GM12878 (cell line): ENCODE measurements around the gene N4BP2L1. TPM values are rescaled to one million over a fixed set of nuclear protein-coding genes. Genes with fewer than 3 reads are reported as not detected.

Source experiments
- HDAC2 ChIP-seq: fragments of 200-600 bp; sonication (generic); IDR thresholded peaks from 2 replicates; pipeline ENCODE4 v1.6.1; 2017
- SMARCA5 ChIP-seq: fragments of 450-650 bp; IDR thresholded peaks from 2 replicates; pipeline ENCODE4 v1.6.1; 2017; ENCODE audit warnings: mild to moderate bottlenecking
- SPI1 ChIP-seq: IDR thresholded peaks from 2 replicates; pipeline ENCODE4 v1.6.1; 2011; ENCODE audit warnings: low read depth, mild to moderate bottlenecking, low read length, moderate library complexity, borderline replicate concordance; ENCODE audit not compliant: insufficient read depth
- ZZZ3 ChIP-seq: IDR thresholded peaks from 2 replicates; pipeline ENCODE4 v1.6.1; 2011; ENCODE audit warnings: low read depth; ENCODE audit not compliant: control insufficient read depth, insufficient read length
- polyA plus RNA-seq, 11 experiments: library from polyadenylated mRNA; depleted of rRNA in 4 of 11; unstranded in 6 of 11; stranded (reverse) in 5 of 11; fragments of >200 nt; fragmentation: Nextera tagmentation in 4 of 11; fragmentation: Illumina TruSeq in 1 of 11; extraction: Ambion mirVana in 4 of 11; extraction: Trizol in 1 of 11; gene quantifications; 1 replicate in 1 of 11; 2 replicates in 10 of 11; pipeline versions ENCODE4 v1.2.1 to v1.2.3, GENCODE V29; 2011 to 2016; ENCODE audit warnings: inconsistent platforms in 2 of 11, missing spikeins in 2 of 11, low read depth in 1 of 11
- total RNA-seq, 4 experiments: library from RNA; depleted of rRNA in 3 of 4; stranded (reverse); fragments of >200 nt in 3 of 4; fragmentation: Illumina TruSeq in 1 of 4; extraction: Trizol in 1 of 4; gene quantifications; 2 replicates each; pipeline versions ENCODE4 v1.2.1 to v1.2.3, GENCODE V29; 2013 to 2021
- TF ChIP-seq, protein P1 (sequence below): fragments of 450-650 bp; IDR thresholded peaks from 2 replicates; pipeline ENCODE4 v1.6.1; 2017; ENCODE audit warnings: mild to moderate bottlenecking, low read depth, inconsistent platforms; ENCODE audit not compliant: poor library complexity, severe bottlenecking
- TF ChIP-seq, protein P2 (sequence below): fragments of 450-650 bp; IDR thresholded peaks from 2 replicates; pipeline ENCODE4 v1.6.1; 2017; ENCODE audit warnings: low read depth, mild to moderate bottlenecking, moderate library complexity
- TF ChIP-seq, protein P3 (sequence below): IDR thresholded peaks from 2 replicates; pipeline ENCODE4 v1.6.1; 2012; ENCODE audit warnings: low read depth, low read length, improper control_type of control experiment

N4BP2L1 gene
- total and polyA plus RNA-seq, 10 of the 15 experiments (the other 5 are each of a cell fraction or from before 2014, with no cell fraction given) = 3.3 to 42.5 (median 16.2) TPM

DNA sequence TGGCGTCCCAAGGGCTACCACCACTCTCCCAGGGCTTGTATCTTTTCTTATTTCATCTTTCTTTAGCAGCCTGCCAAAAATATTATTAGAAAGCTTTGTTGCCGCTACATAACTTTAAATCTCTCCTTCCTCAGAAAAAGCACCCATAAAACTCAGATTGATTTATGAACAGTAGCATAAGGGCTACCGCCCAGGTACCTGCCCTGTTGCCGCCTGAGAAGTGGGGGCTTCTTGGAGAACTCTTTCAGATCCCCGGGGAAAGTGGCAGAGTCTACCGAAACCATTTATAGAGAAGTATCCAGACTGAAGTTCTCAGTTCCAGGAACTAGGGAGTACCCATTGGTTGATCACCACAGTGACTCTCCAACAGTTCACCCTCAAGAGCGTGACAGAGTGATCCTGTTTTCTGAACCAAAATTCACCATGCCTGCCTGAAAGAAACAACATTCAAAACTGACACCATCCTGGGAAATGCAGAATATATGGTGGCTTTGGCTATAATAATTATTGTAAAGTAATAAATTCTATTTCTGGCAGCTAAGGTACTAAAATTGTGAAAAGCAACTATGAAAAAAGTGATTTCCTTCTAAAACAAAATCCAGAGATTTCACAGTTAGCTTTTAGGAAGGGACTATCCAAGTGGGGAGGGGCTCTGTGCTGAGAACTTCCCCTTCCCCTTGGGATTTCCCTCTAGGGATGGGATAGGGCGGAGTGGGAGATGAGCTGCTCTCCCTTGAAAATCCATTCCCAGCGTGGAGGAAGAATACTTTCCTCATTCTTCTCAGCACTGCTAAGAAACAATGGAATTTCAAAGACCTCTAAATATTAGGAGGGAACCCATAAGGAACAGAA lies 877 bp upstream of the N4BP2L1 start (continued):
- TF ChIP-seq, protein P1, sequence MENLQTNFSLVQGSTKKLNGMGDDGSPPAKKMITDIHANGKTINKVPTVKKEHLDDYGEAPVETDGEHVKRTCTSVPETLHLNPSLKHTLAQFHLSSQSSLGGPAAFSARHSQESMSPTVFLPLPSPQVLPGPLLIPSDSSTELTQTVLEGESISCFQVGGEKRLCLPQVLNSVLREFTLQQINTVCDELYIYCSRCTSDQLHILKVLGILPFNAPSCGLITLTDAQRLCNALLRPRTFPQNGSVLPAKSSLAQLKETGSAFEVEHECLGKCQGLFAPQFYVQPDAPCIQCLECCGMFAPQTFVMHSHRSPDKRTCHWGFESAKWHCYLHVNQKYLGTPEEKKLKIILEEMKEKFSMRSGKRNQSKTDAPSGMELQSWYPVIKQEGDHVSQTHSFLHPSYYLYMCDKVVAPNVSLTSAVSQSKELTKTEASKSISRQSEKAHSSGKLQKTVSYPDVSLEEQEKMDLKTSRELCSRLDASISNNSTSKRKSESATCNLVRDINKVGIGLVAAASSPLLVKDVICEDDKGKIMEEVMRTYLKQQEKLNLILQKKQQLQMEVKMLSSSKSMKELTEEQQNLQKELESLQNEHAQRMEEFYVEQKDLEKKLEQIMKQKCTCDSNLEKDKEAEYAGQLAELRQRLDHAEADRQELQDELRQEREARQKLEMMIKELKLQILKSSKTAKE = peak; percentile 32
- TF ChIP-seq, protein P2, sequence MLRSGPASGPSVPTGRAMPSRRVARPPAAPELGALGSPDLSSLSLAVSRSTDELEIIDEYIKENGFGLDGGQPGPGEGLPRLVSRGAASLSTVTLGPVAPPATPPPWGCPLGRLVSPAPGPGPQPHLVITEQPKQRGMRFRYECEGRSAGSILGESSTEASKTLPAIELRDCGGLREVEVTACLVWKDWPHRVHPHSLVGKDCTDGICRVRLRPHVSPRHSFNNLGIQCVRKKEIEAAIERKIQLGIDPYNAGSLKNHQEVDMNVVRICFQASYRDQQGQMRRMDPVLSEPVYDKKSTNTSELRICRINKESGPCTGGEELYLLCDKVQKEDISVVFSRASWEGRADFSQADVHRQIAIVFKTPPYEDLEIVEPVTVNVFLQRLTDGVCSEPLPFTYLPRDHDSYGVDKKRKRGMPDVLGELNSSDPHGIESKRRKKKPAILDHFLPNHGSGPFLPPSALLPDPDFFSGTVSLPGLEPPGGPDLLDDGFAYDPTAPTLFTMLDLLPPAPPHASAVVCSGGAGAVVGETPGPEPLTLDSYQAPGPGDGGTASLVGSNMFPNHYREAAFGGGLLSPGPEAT = no peak; the same call in 1 of the 2 replicates
- peak; percentile 27; the same call in 1 of the 2 replicates for TF ChIP-seq SPI1
- TF ChIP-seq, protein P3, sequence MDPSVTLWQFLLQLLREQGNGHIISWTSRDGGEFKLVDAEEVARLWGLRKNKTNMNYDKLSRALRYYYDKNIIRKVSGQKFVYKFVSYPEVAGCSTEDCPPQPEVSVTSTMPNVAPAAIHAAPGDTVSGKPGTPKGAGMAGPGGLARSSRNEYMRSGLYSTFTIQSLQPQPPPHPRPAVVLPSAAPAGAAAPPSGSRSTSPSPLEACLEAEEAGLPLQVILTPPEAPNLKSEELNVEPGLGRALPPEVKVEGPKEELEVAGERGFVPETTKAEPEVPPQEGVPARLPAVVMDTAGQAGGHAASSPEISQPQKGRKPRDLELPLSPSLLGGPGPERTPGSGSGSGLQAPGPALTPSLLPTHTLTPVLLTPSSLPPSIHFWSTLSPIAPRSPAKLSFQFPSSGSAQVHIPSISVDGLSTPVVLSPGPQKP = no peak
- 0 out of 2 replicates have a peak, but pooled peaks have one; percentile 22 for TF ChIP-seq SMARCA5
- TF ChIP-seq ZZZ3 = no peak
- TF ChIP-seq HDAC2 = no peak
